HG03521 (cell line): ENCODE data around the gene KMT2C.
"Not testable (repeated sequence)": the region's sequence is repeated elsewhere in the genome, so short reads cannot be mapped to it uniquely, and the experiment has no call there.

ENCODE experiments used
- ATAC-seq: cut with Tn5 transposase; IDR thresholded peaks from one replicate; pipeline ENCODE4 v1.9.1; 2021; ENCODE audit warnings: mild to moderate bottlenecking, moderate library complexity; ENCODE audit not compliant: unreplicated experiment

The KMT2C gene

DNA sequence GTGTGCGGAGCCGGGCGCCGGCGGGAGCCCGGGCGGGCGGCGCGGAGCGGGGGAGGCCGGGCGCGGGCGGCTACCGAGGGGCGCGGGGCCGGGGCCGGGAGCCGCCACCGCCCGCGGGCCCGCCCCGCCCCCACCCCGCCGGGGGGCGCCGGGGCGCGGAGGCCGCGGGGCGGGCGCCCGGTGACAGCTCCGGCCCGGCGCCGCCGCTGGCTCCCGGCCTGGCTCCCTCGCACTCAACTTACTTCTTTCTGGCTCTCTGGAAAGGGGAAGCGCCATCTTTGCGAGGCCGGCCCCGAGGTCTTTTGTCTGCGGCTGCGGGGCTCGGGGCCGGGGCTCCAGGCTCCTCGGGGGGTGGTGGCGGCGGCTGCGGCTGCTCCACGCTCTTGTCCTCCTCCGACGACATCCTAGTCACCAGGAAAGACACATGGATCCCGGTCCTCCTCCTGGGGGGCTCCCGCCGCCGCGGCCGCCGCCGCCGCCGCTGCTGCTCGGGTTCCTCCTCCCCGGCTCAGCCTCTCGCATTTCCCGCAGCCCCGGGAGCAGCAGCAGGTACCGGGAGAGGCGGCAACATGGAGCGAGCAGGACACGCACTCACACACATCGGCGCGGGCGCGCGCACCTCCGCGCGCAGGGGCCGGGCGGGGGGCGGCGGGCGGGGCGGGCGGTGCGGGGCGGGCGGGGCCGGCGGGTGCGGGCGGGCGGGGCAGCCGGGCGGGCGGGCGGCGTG is at the start of gene KMT2C:
Gene KMT2C, minus strand, starts transcription at position 620 of the 727 bp plus-strand sequence. Its CDS starts 217 bp downstream, at position 403.
- peak; percentile 10 for ATAC-seq

DNA sequence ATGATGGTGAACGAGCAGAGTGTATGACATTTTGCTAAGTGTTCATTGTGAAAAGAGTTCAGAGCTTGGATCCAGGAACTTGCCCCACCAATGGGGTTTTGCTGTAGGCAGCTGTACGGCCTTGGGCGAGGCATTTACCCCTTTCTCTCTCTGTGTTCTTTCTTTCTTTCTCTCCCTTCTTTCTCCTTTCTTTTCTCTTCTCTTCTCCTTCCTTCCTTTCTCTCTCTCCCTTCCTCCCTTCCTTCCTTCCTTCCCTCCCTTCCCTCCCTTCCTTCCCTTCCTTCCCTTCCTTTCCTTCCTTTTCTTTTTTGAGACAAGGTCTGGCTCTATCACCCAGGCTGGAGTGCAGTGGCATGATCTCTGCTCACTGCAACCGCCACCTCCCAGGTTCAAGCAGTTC is 45.3 kb upstream of the KMT2C start:
- no peak for ATAC-seq

DNA sequence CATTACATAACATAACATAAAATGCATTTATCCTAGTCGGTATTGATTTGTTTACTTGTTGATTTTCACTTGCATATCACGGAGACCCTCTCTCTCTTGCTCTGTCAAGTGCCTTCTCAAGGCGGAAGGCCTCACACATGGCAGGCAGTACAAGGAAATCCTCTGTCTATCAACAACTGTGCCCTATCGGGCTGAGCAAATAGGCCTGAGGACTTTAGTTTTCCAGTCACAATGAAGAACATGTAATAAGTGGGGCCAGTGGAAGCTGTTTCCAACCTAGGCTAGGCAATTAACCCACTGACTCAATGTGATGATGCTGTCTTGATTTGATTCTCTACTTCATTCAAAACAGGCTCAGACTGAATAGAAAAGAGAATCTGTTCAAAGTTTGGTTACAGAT is 44.9 kb upstream of the KMT2C start:
- ATAC-seq: no peak

DNA sequence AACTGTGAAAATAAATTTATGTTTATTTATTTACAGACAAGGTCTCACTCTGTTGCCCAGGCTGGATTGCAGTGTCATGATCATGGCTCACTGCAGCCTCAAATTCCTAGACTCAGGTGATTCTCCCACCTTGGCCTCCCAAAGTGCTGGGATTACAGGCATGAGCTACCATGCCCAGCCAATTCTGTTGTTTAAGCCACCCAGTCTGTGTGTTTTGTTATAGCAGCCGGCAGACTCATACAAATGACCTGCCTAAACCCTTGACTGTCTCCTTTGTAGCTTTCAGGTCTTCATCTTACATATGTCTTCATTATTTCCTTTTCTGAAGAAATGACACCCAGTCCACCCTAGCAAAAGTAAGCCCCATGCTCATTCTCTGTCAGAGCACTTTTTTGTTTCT is 43.8 kb upstream of the KMT2C start:
- no peak for ATAC-seq

DNA sequence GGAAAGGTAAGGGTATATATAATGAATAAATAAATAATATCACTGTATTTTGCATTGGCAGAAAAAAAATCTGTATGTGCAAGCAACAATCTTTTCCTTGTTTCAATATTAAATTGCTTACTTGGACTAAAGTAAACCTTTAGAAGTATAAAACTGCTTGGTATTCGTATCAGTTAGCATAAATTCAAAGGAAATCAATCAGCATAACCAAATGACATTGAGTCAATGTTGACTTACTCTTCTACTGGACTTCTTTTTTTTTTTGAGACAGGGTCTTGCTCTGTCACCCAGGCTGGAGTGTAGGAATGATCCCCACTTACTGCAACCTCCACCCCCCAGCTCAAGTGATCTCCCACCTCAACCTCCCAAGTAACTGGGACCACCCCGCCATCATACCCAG is 42.3 kb upstream of the KMT2C start:
- no peak for ATAC-seq

DNA sequence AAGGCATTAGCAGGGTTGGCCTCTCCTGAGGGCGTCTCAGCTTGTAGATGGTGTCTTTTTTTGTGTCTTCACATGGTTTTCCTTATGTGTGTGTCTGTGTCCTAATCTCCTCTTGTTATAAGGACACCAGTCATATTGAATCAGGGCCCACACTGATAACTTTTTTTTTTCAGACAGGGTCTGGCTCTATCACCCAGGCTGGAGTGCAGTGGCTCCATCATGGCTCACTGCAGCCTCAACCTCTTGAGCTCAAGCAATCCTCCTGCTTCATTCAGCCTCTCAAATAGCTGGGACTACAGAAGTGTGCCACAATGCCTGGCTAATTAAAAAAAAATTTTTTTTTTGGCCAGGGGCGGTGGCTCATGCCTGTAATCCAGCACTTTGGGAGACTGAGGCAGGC is 41.3 kb upstream of the KMT2C start:
- ATAC-seq: no peak

DNA sequence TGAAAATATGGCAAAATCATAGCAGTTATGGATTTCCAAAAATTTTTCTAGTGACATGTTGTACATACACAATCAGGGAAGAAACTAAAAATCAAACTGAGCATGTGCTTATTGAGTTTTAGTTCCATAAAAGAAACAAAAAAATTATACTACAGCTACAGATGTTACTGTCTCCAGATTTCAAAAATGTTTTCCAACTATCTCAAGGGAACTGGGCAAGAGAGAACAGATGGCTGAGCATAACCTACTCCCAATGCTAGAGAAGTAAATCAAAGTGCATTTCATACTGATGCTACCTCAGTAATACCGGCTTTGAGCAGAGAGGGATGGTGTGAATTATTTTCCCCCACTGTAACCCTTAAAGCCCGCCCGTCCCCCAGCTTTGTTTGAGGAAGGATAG is 40.7 kb upstream of the KMT2C start:
- ATAC-seq: no peak

DNA sequence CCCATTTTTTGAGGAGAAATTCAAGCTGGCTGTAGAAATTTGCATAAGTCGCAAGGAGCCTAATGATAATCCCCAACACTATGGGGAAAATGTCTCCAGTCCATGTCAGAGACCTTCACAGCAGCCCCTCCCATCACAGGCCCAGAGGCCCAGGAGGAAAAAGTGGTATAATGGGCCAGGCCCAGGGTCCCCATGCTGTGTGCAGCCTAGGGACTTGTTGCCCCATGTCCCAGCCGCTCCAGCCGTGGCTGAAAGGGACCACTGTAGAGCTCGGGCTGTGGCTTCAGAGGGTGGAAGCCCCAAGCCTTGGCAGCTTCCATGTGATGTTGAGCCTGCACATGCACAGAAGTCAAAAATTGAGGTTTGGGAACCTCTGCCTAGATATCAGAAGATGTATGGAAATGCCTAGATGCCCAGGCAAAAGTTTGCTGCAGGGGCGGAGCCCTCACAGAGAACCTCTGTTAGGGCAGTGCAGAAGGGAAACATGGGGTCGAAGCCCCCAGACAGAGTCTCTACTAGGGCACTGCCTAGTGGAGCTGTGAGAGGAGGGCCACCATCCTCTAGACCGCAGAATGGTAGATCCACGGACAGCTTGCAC is 35.3 kb upstream of the KMT2C start:
- not testable (repeated sequence) for ATAC-seq

DNA sequence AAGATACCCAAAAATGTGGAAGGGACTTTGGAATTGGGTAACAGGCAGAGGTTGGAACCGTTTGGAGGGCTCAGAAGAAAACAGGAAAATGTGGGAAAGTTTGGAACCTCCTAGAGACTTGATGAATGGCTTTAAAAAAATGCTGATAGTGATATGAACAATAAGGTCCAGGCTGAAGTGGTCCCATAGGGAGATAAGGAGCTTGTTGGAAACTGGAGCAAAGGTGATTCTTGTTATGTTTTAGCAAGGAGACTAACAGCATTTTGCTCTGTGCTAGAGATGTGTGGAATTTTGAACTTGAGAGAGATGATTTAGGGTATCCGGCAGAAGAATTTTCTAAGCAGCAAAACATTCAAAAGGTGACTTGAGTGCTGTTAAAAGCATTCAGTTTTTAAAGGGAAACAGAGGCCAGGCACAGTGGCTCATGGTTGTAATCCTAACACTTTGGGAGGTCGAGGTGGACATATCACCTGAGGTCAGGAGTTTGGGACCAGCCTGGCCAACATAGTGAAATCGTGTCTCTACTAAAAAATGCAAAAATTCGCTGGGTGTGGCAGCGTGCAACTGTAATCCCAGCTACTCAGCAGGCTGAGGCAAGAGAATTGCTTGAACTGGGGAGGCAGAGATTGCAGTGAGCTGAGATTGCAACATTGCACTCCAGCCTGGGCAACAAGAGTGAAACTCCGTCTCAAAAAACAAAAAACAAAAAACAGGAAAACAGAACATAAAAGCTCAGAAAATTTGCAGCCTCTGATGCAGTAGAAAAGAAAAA is 34.6 kb upstream of the KMT2C start:
- not testable (repeated sequence) for ATAC-seq

DNA sequence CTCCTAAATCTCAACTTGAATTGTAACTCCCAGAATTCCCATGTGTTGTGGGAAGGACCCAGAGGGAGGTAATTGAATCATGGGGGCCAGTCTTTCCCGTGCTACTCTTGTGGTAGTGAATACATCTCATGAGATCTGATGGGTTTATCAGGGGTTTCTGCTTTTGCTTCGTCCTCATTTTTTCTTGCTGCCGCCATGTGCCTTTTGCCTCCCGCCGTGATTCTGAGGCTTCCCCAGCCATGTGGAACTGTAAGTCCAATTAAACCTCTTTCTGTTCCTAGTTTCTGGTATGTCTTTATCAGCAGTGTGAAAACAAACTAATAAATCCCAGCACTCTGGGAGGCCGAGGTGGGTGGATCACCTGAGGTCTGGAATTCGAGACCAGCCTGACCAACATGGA is 33.8 kb upstream of the KMT2C start:
- ATAC-seq: not testable (repeated sequence)

DNA sequence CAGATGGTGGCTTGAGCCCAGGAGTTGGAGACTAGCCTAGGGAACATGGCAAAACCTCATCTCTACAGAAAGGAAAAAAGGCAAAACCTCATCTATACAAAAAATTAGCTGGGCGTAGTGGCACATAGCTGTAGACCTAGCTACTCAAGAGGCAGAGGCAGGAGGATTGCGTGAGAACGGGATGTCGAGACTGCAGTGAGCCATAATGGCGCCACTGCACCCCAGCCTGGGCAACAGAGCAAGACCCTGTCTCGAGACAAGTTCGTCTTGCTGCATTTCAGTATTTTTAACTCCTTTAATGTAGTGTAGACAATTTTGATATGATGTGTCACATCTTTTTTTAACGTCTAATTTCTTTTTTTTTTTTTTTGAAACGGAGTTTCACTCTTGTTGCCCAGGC is 31.4 kb upstream of the KMT2C start:
- no peak for ATAC-seq

DNA sequence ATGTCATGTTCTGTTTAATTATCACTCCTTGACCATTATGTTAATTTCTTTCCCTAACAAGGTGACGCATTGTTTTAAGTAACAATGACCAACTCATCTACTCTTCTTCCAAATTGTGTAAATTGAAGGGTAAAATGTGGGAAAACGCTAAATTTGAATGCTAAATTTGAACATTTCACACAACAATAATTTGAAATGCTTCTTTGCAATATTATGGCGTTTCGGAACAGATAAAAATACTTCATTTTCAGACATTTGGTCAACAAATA is 29.2 kb upstream of the KMT2C start:
- no peak for ATAC-seq

DNA sequence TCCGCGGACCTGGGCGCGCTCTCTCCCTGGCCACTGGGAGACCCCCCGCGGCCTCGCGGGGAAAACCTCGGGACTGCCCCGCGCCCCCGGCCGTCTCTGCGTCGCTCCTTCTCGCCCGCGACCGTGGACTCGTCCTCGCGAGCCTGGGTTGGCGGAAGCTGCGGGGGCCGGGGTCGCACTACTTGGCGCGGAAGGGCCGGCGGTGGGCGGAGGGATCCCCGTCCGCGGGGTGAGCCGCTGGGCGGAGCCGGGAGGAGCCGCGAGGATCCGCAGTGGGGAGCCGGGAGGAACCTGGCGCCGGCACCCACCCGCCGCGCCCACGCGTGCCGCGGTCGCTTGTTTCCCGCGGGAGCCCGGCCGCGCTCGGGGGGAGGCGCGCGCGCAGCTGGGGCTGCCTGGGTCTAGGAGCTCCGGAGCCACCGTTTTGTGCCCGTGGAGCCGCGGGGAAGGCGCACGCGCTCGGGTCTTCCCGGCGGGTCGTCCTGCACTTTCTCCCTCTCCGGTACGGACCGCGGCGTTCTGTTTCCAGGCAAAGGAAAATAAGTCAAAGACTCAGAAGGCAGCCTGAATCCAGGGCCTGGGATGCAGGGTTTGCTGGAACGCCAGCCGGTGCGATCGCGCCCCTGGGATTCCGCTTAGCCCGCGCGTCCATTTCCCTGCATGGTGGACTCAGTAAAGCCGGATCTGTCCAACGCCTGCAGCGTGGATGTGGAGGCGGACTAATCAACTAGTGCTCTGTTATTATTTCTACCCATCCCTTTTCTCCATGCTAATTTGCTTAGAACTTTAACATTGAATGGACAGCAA is 28.7 kb upstream of the KMT2C start:
- ATAC-seq: peak; percentile 30

DNA sequence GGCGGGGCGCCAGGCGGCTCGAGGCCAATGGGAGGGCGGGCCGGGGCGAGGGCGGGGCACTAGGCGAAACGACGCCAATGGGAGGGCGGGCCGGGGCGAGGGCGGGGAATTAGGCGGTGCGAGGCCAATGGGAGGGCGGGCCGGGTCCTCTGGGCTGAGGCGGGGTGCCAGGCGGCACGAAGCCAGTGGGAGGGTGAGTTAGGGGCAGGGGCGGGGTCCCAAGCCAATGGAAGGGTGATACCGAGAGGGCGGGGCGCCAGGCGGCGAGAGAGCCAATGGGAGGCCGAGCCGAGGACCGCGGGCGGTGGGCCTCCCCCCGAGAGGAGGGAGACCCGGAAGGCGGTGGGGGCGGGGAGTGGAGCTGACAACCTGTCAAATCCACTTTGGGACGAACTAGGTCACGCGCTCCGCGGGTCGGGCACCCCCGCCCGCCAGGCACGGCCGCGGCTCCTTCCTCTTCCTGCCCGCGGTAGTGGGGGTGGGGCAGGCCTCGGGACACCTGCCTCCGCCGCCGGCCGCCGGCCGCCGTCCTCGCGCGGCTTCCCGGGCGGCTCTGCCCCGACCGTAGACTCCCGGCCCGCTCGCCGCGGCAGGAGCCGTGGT is 28.0 kb upstream of the KMT2C start:
- ATAC-seq: peak; percentile 85

DNA sequence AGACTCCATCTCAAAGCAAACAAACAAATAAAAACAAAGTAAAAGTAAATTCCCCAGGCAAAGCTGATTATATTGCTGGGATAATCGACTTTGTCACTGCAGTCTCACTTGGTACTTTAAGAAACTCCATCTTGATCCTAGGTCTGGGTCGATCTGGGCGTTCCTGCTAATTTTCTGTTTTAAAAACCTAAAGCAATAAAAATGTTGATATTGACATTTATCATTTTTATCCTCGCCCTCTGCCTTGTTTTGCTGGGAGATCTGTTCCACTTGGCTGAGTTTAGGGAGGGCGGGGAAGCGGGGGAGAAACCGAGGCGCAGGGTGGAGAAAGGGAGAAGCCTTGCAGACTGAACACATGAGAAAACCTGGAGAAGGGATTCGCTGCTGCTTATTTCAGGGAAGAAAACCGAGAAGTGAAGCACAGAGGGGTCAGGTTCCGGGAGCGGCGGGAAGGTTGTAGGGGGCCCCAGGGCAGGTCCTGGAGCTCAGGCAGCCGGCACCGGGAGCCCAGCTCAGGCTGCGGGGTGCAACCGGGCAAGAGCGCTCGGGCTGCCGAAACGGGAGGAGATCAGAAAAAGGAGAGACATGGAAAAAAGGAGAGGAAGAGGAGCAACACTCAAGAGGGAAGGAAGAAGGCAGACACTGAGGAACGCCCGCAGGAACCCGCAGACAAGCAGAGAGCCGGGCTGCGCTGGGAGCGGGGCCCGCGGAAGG is 27.3 kb upstream of the KMT2C start:
- peak; percentile 3 for ATAC-seq

DNA sequence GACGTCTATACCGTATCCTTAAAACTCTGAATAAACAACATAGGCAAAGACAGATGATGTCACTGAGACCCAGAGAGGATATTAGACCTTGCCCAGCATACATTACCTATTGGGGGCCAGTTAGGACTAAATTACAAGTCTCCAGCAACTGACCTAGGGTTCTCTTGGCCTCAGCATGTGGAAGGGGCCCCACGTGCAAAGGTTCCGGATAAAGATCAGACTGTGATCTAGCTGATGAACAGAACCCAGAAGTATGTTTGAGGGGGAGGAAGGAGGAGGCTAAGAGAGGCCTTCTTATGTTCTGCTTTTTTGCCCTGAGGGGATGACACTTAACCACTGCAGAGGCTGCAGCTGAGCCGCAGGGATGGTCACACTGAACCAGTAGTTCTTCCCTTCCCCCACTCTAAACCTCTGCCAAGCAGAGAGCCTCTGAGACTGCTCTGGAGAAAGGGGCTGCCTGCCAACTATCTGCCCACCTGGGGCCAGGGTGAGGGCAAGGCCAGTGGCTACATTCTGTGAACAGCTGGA is 24.0 kb upstream of the KMT2C start:
- ATAC-seq: no peak

DNA sequence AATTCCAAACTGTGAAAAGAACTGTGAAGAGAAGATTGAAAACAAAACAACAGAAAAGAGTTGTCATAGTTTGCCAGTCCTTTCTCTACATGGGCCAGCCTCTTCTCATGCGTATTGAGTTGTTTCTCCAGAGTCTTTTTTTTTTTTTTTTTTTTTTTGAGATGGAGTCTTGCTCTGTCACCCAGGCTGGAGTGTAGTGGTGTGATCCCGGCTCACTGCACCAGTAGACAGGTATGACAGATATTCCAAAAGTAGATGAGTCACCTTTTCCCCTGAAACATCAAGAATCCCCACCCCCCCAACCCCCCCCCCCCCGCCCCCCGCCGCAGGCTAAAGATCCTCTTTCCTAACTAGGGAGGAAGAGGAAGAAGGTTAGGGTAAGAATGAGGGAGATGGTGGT is 15.6 kb upstream of the KMT2C start:
- ATAC-seq: no peak

DNA sequence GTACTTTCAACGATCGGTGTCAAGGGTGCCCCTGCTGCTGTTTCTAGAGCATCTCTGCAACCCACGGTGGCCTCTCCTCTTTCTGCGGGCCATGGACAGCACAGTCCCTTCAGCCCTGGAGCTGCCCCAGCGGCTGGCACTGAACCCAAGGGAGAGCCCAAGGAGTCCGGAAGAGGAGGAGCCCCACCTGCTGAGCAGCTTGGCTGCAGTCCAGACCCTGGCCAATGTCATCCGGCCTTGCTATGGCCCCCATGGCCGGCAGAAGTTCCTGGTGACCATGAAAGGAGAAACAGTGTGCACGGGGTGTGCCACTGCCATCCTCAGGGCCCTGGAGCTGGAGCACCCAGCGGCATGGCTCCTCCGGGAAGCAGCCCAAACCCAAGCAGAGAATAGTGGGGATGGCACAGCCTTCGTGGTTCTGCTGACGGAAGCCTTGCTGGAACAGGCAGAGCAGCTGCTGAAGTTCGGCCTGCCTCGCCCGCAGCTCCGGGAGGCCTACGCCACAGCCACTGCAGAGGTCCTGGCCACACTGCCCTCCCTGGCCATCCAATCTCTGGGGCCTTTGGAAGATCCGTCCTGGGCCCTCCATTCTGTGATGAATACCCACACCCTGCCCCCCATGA is 9.7 kb upstream of the KMT2C start:
- ATAC-seq: not testable (repeated sequence)

DNA sequence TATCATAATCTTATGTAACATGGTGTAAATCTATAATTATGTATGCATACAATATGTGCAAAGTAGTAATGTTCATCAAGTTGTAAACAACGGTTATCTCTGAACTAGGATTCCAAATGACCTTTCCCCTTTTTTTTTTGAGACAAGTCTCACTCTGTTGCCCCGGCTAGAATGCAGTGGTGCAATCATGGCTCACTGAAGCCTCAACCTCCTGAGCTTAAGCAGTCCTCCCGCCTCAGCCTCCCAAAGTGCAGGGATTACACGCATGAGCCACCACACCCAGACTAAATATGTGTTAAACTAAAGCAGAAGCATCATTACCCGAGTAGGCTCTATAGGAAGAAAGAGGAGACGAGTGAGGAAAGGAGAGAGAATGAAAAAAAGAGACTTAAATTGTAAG is 7.8 kb upstream of the KMT2C start:
- no peak for ATAC-seq
